Superior temporal gyrus (tissue), 1 donor: ENCODE data around the gene TOGARAM2.

Experiments used
- DNase-seq: peaks from one replicate; pipeline ENCODE4 v3.0.0-alpha.2; 2016; ENCODE audit errors: extremely low spot score

Gene TOGARAM2

GRCh38 chr2:28997847-28998735, 17.0 kb downstream of the TOGARAM2 start:
- no peak for DNase-seq

DNA sequence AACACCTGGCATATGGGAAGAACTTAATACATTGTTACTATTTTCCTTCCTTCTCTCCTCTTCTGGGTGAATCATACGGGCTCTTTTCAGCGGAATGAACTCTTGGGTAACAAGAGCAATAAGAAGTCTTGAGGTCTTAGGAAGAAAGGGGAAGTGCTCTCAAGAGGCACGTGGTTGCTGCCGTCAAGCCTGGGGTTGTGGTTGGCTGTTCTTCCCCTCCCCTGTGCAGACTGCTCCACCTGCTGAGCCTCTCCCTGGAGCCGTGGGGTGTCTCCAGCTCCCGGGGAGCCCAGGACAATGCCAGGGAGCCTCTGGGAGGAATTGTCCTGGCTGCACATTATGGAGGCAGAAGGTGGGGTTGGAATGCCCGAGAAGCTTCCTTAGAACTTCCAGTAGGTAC, 19.4 kb downstream of the TOGARAM2 start:
- DNase-seq = no peak

- no peak for DNase-seq
These were observed 19.9 kb downstream of the TOGARAM2 start for GRCh38 chr2:29000956-29001355.

DNA sequence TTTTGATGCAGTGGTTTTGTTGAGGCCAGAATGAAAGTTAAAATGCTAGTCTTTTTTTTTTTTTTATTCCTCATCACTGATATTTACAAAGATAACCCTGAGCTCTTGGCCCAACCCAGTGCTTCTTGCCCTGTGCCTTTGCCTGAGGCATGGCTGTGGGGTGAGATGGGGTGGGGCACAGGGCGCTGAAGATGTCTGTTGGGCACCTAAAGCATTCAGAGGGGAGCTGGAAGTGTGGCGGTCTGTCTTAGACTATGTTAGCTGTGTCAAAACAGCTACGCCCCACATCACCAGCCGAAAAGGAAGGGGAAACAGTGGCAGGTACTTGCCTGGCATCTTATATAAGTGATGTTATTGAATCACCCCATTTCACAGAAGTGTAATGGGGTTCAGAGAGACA, 20.7 kb downstream of the TOGARAM2 start:
- no peak for DNase-seq

- no peak for DNase-seq
These were observed 23.7 kb downstream of the TOGARAM2 start for GRCh38 chr2:29004755-29005154.

- DNase-seq = no peak
These were observed 24.2 kb downstream of the TOGARAM2 start for GRCh38 chr2:29005331-29005730.

DNA sequence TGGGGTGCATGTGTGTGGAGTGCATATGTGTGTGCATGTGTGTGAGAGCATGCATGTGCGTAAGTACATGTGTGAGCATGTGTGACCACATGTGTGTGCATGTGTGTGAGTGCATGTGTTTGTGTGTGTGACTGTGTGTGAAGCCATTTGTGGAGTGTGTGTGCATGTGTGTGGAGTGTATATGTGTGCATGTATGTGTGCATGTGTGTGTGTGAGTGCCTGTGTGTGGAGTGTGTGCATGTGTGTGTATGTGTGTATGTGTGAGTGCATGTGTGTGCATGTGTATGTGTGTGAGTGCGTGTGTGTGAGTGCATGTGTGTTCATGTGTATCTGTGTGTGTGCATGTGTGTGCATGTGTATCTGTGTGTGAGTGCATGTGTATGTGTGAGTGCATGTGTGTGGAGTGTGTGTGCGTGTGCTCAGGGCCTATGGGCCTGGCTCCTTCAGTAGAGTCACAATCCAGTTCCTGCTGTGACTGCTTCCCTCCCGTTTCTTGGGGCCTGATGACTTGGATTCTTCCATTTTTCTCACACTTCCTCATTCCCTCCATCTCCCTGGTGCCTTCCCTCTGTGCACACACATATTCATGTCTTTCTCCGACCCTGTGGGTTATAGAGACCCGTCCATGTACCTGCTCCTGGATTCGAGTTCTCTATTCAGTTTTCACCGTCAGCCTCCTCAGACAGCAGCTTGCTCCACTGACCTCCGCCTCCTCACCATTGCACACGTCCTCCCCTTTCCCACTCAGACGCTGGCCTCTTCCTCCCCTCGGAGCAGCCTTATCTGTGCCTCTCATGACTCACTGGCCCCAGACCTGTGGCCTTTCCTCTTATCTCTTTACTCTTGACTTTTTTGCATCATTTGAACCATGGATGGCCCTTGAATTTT, 25.2 kb downstream of the TOGARAM2 start:
- no peak for DNase-seq

DNA sequence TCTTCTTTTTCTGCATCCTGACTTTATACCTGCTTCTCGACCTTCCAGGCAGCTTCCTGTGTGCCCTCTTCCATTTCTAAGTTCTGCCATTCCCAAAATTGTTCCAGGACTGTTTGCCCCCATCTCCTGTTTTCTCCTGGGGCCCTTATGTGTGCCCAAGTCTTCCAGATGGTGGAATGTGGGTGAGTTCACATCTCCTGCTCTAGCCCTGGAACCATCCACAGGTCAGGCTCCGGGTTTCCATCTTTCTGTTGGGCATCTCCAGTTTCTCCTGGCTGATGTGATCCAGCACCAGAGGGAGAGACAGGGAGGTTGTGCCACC, 25.8 kb downstream of the TOGARAM2 start:
- no peak for DNase-seq

DNA sequence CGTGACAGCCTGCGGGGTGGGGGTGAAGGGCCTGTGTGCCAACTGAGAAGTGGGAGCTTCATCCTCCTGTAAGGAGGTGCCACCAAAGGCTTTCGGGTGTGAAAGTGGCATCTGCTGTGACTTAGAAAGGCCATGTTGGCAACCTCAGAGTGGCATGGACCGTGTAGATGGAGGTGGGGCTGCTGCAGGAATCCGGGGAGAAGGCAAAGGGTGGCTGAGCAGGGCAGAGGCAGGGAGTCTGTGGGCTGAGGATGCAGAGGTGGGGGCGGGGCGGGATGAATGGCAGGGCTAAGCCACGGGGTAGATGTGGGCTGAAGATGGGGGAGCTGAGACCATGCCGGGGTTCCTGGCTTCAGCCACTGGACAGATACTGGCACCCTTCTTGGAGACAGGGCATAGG, 28.2 kb downstream of the TOGARAM2 start:
- no peak for DNase-seq

DNA sequence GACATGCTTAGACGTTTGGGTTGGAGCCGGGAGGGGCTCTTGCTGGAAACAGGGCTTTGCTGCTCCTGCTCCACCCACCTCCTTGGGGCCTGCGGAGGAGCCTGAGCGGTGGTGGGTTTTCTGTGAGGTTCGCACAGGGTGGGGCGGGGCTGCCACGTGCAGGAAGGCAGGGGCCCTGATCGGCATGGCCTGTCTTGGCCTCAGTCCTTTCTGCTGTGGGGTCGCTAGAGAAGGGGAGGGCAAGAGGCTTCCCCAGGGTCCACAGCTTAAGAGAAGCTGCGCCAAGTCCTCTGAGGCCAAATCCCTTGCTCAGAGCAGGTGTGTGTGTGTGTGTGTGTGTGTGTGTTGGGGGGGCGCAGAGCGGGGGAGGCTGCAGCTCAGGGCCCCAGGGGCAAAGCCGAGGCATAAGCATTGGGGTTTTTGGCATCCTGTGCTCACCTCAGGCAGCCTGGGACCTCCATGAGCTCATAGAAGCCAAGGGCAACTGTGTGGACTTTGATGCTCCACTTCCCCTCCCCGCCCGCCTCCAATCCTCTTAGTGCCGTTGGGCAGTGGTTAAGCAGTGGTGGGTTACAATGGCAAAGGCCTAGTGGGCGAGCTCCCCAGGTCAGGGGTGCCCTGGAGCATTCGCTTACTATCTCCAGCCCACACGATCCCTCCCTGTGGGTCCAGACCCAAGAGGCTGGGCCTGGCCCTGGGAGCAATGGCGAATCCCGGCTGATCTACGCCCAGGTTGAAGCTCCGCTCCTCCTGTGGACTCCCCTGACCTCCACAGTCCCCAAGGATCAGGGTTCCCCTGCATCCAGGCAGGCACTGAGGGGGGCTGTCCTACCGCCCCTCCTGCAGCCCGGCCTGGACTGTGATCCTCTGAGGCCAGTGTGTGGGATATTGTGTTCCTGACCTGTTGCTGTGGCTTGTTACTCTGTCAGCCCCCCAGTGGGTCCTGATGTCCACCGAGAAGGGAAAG, 28.9 kb downstream of the TOGARAM2 start:
- no peak for DNase-seq

DNA sequence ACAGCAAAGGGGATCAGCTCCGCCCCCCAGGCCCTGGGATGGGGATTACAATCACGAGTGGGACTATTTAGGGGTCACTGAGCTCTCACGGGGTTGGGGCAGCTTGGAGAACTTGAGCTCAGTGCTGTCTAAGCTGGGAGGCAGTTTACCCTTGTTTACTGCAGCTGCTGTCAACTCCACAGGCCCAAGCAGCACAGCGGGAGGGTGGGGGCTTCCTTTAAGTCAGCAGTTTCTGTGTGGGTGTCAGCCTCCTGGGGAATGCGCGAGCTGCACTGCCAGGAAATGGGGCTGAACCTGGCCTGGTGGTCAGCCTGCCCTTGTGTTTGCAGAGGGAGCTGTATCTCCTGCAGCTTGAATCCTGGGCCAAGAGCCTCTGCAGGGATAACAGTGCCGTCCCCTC, 29.8 kb downstream of the TOGARAM2 start:
- DNase-seq = no peak

- DNase-seq = no peak
These were observed 30.4 kb downstream of the TOGARAM2 start for GRCh38 chr2:29011418-29012060.

GRCh38 chr2:29012211-29012681, 31.1 kb downstream of the TOGARAM2 start:
- DNase-seq = no peak

- DNase-seq = no peak
These were observed 32.1 kb downstream of the TOGARAM2 start for GRCh38 chr2:29013057-29013780.

DNA sequence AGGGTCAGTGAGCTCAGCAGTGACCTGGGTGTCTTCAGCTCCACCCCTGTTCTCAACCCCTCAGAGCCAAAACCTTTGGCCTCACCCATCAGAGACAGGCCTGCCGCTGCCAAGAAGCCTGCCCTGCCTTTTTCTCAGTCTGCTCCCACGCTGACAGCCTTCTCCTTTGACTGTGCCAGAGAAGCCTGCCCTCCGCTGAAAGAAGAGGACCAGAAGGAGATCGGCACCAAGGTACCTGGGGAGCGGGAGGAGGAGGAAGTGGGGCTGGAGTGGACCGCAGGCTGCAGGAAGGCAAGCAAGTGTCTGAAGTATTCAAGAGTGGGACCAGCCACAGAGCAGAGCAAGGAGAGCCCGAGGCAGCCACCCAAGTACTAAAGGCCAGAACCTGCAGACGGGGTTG, 33.2 kb downstream of the TOGARAM2 start:
- no peak for DNase-seq

DNA sequence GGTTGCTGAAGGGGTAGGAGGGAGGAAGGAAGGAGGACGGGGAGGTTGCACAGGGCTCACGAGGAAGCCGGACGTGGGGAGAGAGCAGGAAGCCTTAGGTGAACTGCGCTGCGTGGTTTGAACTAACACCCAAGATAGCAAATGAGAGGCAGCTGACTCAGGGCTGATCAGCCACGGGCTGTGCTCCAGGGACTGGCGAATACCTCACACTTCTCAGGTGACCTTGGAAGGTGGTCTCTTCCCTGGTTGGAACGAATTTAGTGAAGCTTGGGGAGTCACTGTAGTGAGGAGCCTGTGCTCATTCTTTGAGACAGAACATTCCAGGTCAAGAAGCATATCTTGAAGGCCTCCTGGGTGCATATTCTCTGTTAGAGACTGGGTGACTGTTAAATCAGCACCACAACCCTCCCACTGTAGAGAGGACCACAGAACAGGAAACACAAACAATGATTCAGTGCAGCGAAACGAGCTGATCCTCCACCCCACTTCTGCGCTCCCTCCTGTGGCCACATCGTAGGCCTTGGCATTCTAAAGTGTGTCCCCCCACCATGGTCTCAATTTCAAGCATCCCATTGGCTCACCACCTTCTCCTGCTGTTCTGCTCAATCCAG, 33.8 kb downstream of the TOGARAM2 start:
- no peak for DNase-seq

DNA sequence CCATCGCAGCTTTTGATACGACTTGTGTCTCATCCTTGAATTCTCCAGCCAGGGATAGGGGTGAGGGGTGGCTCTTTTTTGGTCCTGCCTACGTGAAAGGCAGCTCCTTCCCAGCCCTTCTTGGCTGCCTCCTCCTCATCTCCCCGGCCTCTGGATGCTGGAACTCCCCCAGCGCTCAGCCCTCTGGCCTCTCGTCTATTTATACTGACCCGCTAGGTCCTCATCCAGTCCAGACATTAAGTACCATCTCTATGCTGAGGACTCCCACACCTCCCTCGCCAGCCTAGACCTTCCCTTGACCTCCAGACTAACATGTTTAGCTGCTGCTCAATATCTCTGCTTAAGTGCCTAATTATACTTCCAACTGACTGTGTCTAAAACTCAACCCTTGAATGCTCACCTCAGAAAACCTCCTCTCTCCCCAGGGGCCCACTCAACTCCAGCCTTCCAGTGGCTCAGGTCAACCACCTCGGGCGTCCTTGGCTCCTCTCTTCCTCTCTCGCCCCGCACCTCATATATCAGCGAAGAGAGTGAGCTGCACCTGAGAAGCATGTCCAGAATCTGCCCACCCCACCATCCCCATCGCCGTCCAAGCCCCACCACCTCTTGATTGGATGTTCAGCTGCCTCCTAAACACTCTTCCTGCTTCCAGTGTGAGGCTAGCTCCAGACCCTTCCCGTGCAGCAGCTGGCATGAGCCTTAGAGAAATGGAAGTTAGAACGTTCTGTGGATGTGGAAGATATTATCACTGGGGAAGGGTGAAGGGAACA, 34.8 kb downstream of the TOGARAM2 start:
- no peak for DNase-seq

GRCh38 chr2:29016504-29016903, 35.4 kb downstream of the TOGARAM2 start:
- DNase-seq = no peak

- no peak for DNase-seq
These were observed 36.8 kb downstream of the TOGARAM2 start for GRCh38 chr2:29017716-29018435.
